GM21528 (cell line): ENCODE measurements around the gene DPF1.
"Not testable (repeated sequence)": the region's sequence is repeated elsewhere in the genome, so short reads cannot be mapped to it uniquely, and the experiment has no call there.

Experiments
- ATAC-seq: cut with Tn5 transposase; IDR thresholded peaks from one replicate; pipeline ENCODE4 v1.9.1; 2021; ENCODE audit warnings: mild to moderate bottlenecking, moderate library complexity; ENCODE audit not compliant: unreplicated experiment, low FRiP score

Gene DPF1

GRCh38 chr19:38224014-38224862, at the start of gene DPF1:
Gene DPF1, minus strand, starts transcription at chr19:38224222. Its CDS starts 80 bp downstream, at chr19:38224142.
- ATAC-seq = peak; percentile 77

- no peak for ATAC-seq
Observed at GRCh38 chr19:38273499-38273898, 49.5 kb upstream of the DPF1 start.

GRCh38 chr19:38270587-38271167, 46.7 kb upstream of the DPF1 start:
- no peak for ATAC-seq

GRCh38 chr19:38268539-38268938, 44.5 kb upstream of the DPF1 start:
- ATAC-seq = no peak

GRCh38 chr19:38267761-38268483, 43.9 kb upstream of the DPF1 start:
- ATAC-seq = no peak

- ATAC-seq = no peak
Observed at GRCh38 chr19:38266981-38267597, 43.1 kb upstream of the DPF1 start.

GRCh38 chr19:38265921-38266429, 42.0 kb upstream of the DPF1 start:
- ATAC-seq = no peak

- no peak for ATAC-seq
Observed at GRCh38 chr19:38265213-38265861, 41.3 kb upstream of the DPF1 start.

GRCh38 chr19:38264486-38265212, 40.6 kb upstream of the DPF1 start, which contains the start of gene SPINT2:
Gene SPINT2, plus strand, starts transcription at chr19:38264573. Its CDS starts 320 bp downstream, at chr19:38264893.
- ATAC-seq = peak; percentile 32

- ATAC-seq = peak; percentile 45
Observed at GRCh38 chr19:38263689-38264485, 39.9 kb upstream of the DPF1 start.

- ATAC-seq = no peak
Observed at GRCh38 chr19:38262585-38263268, 38.7 kb upstream of the DPF1 start.

GRCh38 chr19:38261942-38262341, 37.9 kb upstream of the DPF1 start:
- not testable (repeated sequence) for ATAC-seq

- ATAC-seq = no peak
Observed at GRCh38 chr19:38255383-38256014, 31.5 kb upstream of the DPF1 start.

GRCh38 chr19:38253788-38254187, 29.8 kb upstream of the DPF1 start:
- no peak for ATAC-seq

GRCh38 chr19:38252941-38253691, 29.1 kb upstream of the DPF1 start:
- ATAC-seq = no peak

- ATAC-seq = no peak
Observed at GRCh38 chr19:38252385-38252784, 28.4 kb upstream of the DPF1 start.

GRCh38 chr19:38251564-38252051, 27.6 kb upstream of the DPF1 start:
- no peak for ATAC-seq
